Measurements from ENCODE around the gene GCM1.

The GCM1 gene

GRCh38 chr6:53180678-53181077 is 32.0 kb upstream of the GCM1 start:
- Histone ChIP-seq H3K9me3 (ENCODE audit: insufficient read depth, low read depth, low read length) (no peaks in the 10 kb centered on the region), H3K79me2 (ENCODE audit: insufficient read depth, low read length) (no peaks in the 10 kb centered on the region), H3F3A (ENCODE audit: low read depth) (no peaks in the 10 kb centered on the region), H3K4me2 (ENCODE audit: low read depth, low read length, poor library complexity, severe bottlenecking) (no peak overlapping the region), H3K4me3 (ENCODE audit: low read length, poor library complexity, severe bottlenecking) (no peak overlapping the region), H3K27me3 (ENCODE audit: insufficient read depth, low read length, poor library complexity, severe bottlenecking) (no peaks in the 10 kb centered on the region), H3K9ac (ENCODE audit: low read depth, low read length, poor library complexity, severe bottlenecking) (no peak overlapping the region), H4K20me1 (ENCODE audit: insufficient read depth, low read length, poor library complexity, severe bottlenecking) (no peaks in the 10 kb centered on the region), H2AFZ (ENCODE audit: low read length) (no peak overlapping the region), H3K4me1 (ENCODE audit: insufficient read depth, low read length, poor library complexity, severe bottlenecking) (peaks cover 5% of the 10 kb centered on the region), H3K9me2 (replicated peaks; ENCODE audit: low read depth, low read length) (no peaks in the 10 kb centered on the region), H3K36me3 (ENCODE audit: insufficient read depth, low read length) (no peaks in the 10 kb centered on the region)
- TF ChIP-seq, protein P1, sequence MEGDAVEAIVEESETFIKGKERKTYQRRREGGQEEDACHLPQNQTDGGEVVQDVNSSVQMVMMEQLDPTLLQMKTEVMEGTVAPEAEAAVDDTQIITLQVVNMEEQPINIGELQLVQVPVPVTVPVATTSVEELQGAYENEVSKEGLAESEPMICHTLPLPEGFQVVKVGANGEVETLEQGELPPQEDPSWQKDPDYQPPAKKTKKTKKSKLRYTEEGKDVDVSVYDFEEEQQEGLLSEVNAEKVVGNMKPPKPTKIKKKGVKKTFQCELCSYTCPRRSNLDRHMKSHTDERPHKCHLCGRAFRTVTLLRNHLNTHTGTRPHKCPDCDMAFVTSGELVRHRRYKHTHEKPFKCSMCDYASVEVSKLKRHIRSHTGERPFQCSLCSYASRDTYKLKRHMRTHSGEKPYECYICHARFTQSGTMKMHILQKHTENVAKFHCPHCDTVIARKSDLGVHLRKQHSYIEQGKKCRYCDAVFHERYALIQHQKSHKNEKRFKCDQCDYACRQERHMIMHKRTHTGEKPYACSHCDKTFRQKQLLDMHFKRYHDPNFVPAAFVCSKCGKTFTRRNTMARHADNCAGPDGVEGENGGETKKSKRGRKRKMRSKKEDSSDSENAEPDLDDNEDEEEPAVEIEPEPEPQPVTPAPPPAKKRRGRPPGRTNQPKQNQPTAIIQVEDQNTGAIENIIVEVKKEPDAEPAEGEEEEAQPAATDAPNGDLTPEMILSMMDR (conservative IDR thresholded peaks at IDR 0.05; ENCODE audit: low read length): no peak
- TF ChIP-seq EZH2phosphoT487 (IDR thresholded peaks at IDR 0.05; ENCODE audit: borderline replicate concordance): no peak

- H3K4me2 ChIP-seq (ENCODE audit: low read depth, low read length, poor library complexity, severe bottlenecking): no peak overlapping the region
- no peaks in the 10 kb centered on the region for H3K9me2 ChIP-seq (replicated peaks; ENCODE audit: low read depth, low read length)
- no peaks in the 10 kb centered on the region for H3K9me3 ChIP-seq (ENCODE audit: insufficient read depth, low read depth, low read length)
- H3F3A ChIP-seq (ENCODE audit: low read depth): no peaks in the 10 kb centered on the region
- no peaks in the 10 kb centered on the region for H3K36me3 ChIP-seq (ENCODE audit: insufficient read depth, low read length)
- no peak overlapping the region for H3K4me3 ChIP-seq (ENCODE audit: low read length, poor library complexity, severe bottlenecking)
- no peaks in the 10 kb centered on the region for H3K27me3 ChIP-seq (ENCODE audit: insufficient read depth, low read length, poor library complexity, severe bottlenecking)
- no peak overlapping the region for H3K9ac ChIP-seq (ENCODE audit: low read depth, low read length, poor library complexity, severe bottlenecking)
- peak overlapping the region; percentile 29; the same call in 1 of the 2 replicates for H2AFZ ChIP-seq (ENCODE audit: low read length)
- H3K79me2 ChIP-seq (ENCODE audit: insufficient read depth, low read length): no peaks in the 10 kb centered on the region
- no peak for TF ChIP-seq EZH2phosphoT487 (IDR thresholded peaks at IDR 0.05; ENCODE audit: borderline replicate concordance)
- TF ChIP-seq, protein P1 (conservative IDR thresholded peaks at IDR 0.05; ENCODE audit: low read length): no peak
- H3K4me1 ChIP-seq (ENCODE audit: insufficient read depth, low read length, poor library complexity, severe bottlenecking): peaks cover 5% of the 10 kb centered on the region
- H4K20me1 ChIP-seq (ENCODE audit: insufficient read depth, low read length, poor library complexity, severe bottlenecking): no peaks in the 10 kb centered on the region
Observed at GRCh38 chr6:53179961-53180651, 31.5 kb upstream of the GCM1 start.

DNA sequence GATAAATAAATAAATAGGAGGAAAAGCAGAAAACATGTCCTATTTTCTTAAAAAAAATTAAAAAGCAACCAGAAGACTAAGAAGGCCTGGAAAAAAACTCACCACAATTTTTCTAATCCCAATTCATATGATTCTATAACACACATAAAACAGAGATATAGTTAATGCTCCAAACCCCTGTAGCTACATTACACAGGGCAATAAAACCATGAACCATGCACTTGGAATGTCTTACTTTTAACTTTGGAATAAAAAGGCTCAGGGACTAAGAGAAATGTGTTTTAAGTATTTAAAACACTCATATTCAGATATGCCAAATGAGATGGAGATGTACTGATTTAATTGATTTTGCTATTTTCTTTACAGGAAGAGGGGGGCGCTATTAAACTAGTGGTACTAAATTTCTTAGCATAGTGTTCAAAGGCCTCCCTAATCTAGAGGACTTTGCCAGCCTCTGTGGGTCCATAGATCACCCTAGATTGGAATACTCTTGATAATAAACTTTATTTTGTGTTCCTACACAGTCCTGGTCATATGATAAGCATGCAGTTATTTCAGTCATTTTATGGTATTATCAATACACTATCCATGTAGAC is 30.3 kb upstream of the GCM1 start:
- H2AFZ ChIP-seq (ENCODE audit: low read length): no peak overlapping the region
- H3K36me3 ChIP-seq (ENCODE audit: insufficient read depth, low read length): no peaks in the 10 kb centered on the region
- H3F3A ChIP-seq (ENCODE audit: low read depth): no peaks in the 10 kb centered on the region
- no peak overlapping the region for H3K9ac ChIP-seq (ENCODE audit: low read depth, low read length, poor library complexity, severe bottlenecking)
- no peaks in the 10 kb centered on the region for H3K9me2 ChIP-seq (replicated peaks; ENCODE audit: low read depth, low read length)
- no peak for TF ChIP-seq EZH2phosphoT487 (IDR thresholded peaks at IDR 0.05; ENCODE audit: borderline replicate concordance)
- TF ChIP-seq, protein P1 (conservative IDR thresholded peaks at IDR 0.05; ENCODE audit: low read length): peak; percentile 53
- H3K4me2 ChIP-seq (ENCODE audit: low read depth, low read length, poor library complexity, severe bottlenecking): no peak overlapping the region
- no peaks in the 10 kb centered on the region for H4K20me1 ChIP-seq (ENCODE audit: insufficient read depth, low read length, poor library complexity, severe bottlenecking)
- no peaks in the 10 kb centered on the region for H3K79me2 ChIP-seq (ENCODE audit: insufficient read depth, low read length)
- no peaks in the 10 kb centered on the region for H3K9me3 ChIP-seq (ENCODE audit: insufficient read depth, low read depth, low read length)
- H3K4me1 ChIP-seq (ENCODE audit: insufficient read depth, low read length, poor library complexity, severe bottlenecking): peaks cover 5% of the 10 kb centered on the region
- no peaks in the 10 kb centered on the region for H3K27me3 ChIP-seq (ENCODE audit: insufficient read depth, low read length, poor library complexity, severe bottlenecking)
- no peak overlapping the region for H3K4me3 ChIP-seq (ENCODE audit: low read length, poor library complexity, severe bottlenecking)

Measured in Loucy (cell line).